CD8-positive, alpha-beta memory T cell (primary cell): ENCODE results near the gene PPFIA1. TPM values are rescaled to one million over a fixed set of nuclear protein-coding genes. Genes with fewer than 3 reads are reported as not detected.

ENCODE experiments used
- CTCF ChIA-PET: fragments of 350-600 bp; sonication (Branson Sonifier 250); formaldehyde crosslinking; loops from one replicate; lab custom pipeline; 2021; ENCODE audit warnings: antibody characterized with exemption; lab: Charles Lee
- POLR2A ChIA-PET: fragments of 350-600 bp; sonication (Branson Sonifier 250); formaldehyde crosslinking; loops from one replicate; lab custom pipeline; 2021; ENCODE audit warnings: antibody characterized with exemption; lab: Charles Lee
- DNase-seq, 5 donors: peaks; one replicate each; pipeline versions ENCODE4 v3.0.0 to v3.0.0-alpha.2; 2020 to 2022; ENCODE audit warnings: mixed read lengths in 1 of 5
- H3K27ac ChIP-seq: one replicate; pipeline ENCODE4 v1.7.0; 2013; ENCODE audit warnings: low read depth, mild to moderate bottlenecking, low read length, moderate library complexity
- H3K27me3 ChIP-seq: 2 replicates; pipeline ENCODE4 v1.7.0; 2013; ENCODE audit warnings: low read length, mild to moderate bottlenecking; ENCODE audit not compliant: insufficient read depth, poor library complexity, severe bottlenecking
- H3K36me3 ChIP-seq: 2 replicates; pipeline ENCODE4 v1.7.0; 2013; ENCODE audit warnings: mild to moderate bottlenecking, low read length, moderate library complexity; ENCODE audit not compliant: insufficient read depth
- H3K4me1 ChIP-seq: 2 replicates; pipeline ENCODE4 v1.7.0; 2013; ENCODE audit warnings: mild to moderate bottlenecking, low read length, moderate library complexity; ENCODE audit not compliant: insufficient read depth
- H3K4me3 ChIP-seq: 2 replicates; pipeline ENCODE4 v1.7.0; 2013; ENCODE audit warnings: mild to moderate bottlenecking, low read length
- H3K9me3 ChIP-seq: 2 replicates; pipeline ENCODE4 v1.7.0; 2013; ENCODE audit warnings: mild to moderate bottlenecking, low read length
- H3K27ac Mint-ChIP-seq, 8 donors: one replicate each; pipeline ENCODE4 v1.8.0; 2020 to 2021; ENCODE audit warnings: mixed read lengths in 8 of 8, mild to moderate bottlenecking in 6 of 8, inconsistent platforms in 3 of 8, moderate library complexity in 3 of 8
- H3K27me3 Mint-ChIP-seq, 2 donors: one replicate each; pipeline ENCODE4 v1.8.0; 2020 to 2021; ENCODE audit warnings: mixed read lengths in 2 of 2, mild to moderate bottlenecking in 1 of 2, moderate library complexity in 1 of 2
- H3K36me3 Mint-ChIP-seq, 3 donors: one replicate each; pipeline ENCODE4 v1.8.0; 2020 to 2021; ENCODE audit warnings: mixed read lengths in 3 of 3, inconsistent platforms in 1 of 3, mild to moderate bottlenecking in 1 of 3
- H3K4me1 Mint-ChIP-seq, 3 donors: one replicate each; pipeline ENCODE4 v1.8.0; 2020 to 2021; ENCODE audit warnings: mixed read lengths in 3 of 3, inconsistent platforms in 1 of 3, mild to moderate bottlenecking in 1 of 3
- H3K4me3 Mint-ChIP-seq, 7 donors: one replicate each; pipeline ENCODE4 v1.8.0; 2020 to 2021; ENCODE audit warnings: mixed read lengths in 7 of 7, mild to moderate bottlenecking in 6 of 7, moderate library complexity in 4 of 7, inconsistent platforms in 2 of 7
- H3K9me3 Mint-ChIP-seq, 5 donors: one replicate each; pipeline ENCODE4 v1.8.0; 2020 to 2022; ENCODE audit warnings: mixed read lengths in 5 of 5, mild to moderate bottlenecking in 3 of 5, moderate library complexity in 2 of 5, inconsistent platforms in 1 of 5
- polyA plus RNA-seq: library from polyadenylated mRNA; unstranded; fragments of 300-500 nt; fragmentation: Illumina TruSeq; gene quantifications from one replicate; pipeline ENCODE4 v1.2.3, GENCODE V29; 2021
- total RNA-seq, 2 experiments: library from RNA; stranded (reverse); gene quantifications; one replicate each; pipeline ENCODE4 v1.2.3, GENCODE V29; 2021

PPFIA1 gene
- total and polyA plus RNA-seq, 3 experiments from 2014 or later, result 18.8 to 44.4 (median 39.9) TPM

GRCh38 chr11:70230840-70231710, 39.4 kb upstream of the PPFIA1 start:
- H3K4me3 Mint-ChIP-seq, result no peak overlapping the region
- no peak for DNase-seq
- no peaks in the 10 kb centered on the region for H3K36me3 ChIP-seq
- no peak overlapping the region for H3K27ac Mint-ChIP-seq
- no peak overlapping the region for H3K4me3 ChIP-seq
- H3K4me1 Mint-ChIP-seq, result no peaks in the 10 kb centered on the region
- no peaks in the 10 kb centered on the region for H3K27me3 ChIP-seq
- H3K27ac ChIP-seq, result no peak overlapping the region
- H3K4me1 ChIP-seq, result no peaks in the 10 kb centered on the region
- peaks cover 13 to 15% of the 10 kb centered on the region in 2 donors for H3K27me3 Mint-ChIP-seq
- POLR2A ChIA-PET, result no interaction called here
- no peaks in the 10 kb centered on the region for H3K9me3 Mint-ChIP-seq
- CTCF ChIA-PET, result no interaction called here
- H3K9me3 ChIP-seq, result no peaks in the 10 kb centered on the region
- no peaks in the 10 kb centered on the region for H3K36me3 Mint-ChIP-seq

GRCh38 chr11:70233034-70233433, 37.5 kb upstream of the PPFIA1 start:
- H3K27ac ChIP-seq, result no peak overlapping the region
- H3K27me3 ChIP-seq, result no peaks in the 10 kb centered on the region
- H3K9me3 ChIP-seq, result no peaks in the 10 kb centered on the region
- no peak overlapping the region for H3K27ac Mint-ChIP-seq
- H3K4me1 ChIP-seq, result no peaks in the 10 kb centered on the region
- DNase-seq, result no peak
- CTCF ChIA-PET, result no interaction called here
- peaks cover 13 to 16% of the 10 kb centered on the region in 2 donors for H3K27me3 Mint-ChIP-seq
- H3K9me3 Mint-ChIP-seq, result no peaks in the 10 kb centered on the region
- no peak overlapping the region for H3K4me3 Mint-ChIP-seq
- POLR2A ChIA-PET, result no interaction called here
- H3K36me3 Mint-ChIP-seq, result no peaks in the 10 kb centered on the region
- H3K36me3 ChIP-seq, result no peaks in the 10 kb centered on the region
- no peak overlapping the region for H3K4me3 ChIP-seq
- H3K4me1 Mint-ChIP-seq, result no peaks in the 10 kb centered on the region

- Mint-ChIP-seq H3K9me3 (no peaks in the 10 kb centered on the region), H3K36me3 (no peaks in the 10 kb centered on the region), H3K27ac (no peak overlapping the region), H3K4me1 (no peaks in the 10 kb centered on the region), H3K27me3 (peaks cover 13 to 16% of the 10 kb centered on the region in 2 donors), H3K4me3 (no peak overlapping the region)
- Histone ChIP-seq H3K9me3 (no peaks in the 10 kb centered on the region), H3K4me3 (no peak overlapping the region), H3K27me3 (no peaks in the 10 kb centered on the region), H3K27ac (no peak overlapping the region), H3K4me1 (no peaks in the 10 kb centered on the region), H3K36me3 (no peaks in the 10 kb centered on the region)
- DNase-seq, result no peak
- POLR2A ChIA-PET, result no interaction called here
- CTCF ChIA-PET, result no interaction called here
Measured at GRCh38 chr11:70233511-70233934, 37.0 kb upstream of the PPFIA1 start.

- Mint-ChIP-seq H3K36me3 (no peaks in the 10 kb centered on the region), H3K4me1 (no peaks in the 10 kb centered on the region), H3K27ac (no peak overlapping the region), H3K4me3 (no peak overlapping the region), H3K27me3 (peaks cover 13 to 16% of the 10 kb centered on the region in 2 donors), H3K9me3 (no peaks in the 10 kb centered on the region)
- CTCF ChIA-PET, result no interaction called here
- DNase-seq, result no peak
- no peaks in the 10 kb centered on the region for H3K36me3 ChIP-seq
- H3K9me3 ChIP-seq, result no peaks in the 10 kb centered on the region
- H3K27me3 ChIP-seq, result no peaks in the 10 kb centered on the region
- H3K4me3 ChIP-seq, result no peak overlapping the region
- no peaks in the 10 kb centered on the region for H3K4me1 ChIP-seq
- no peak overlapping the region for H3K27ac ChIP-seq
- POLR2A ChIA-PET, result no interaction called here
Measured at GRCh38 chr11:70233962-70234361, 36.5 kb upstream of the PPFIA1 start.

- H3K4me1 Mint-ChIP-seq, result no peaks in the 10 kb centered on the region
- Histone ChIP-seq H3K4me3 (no peak overlapping the region), H3K27me3 (no peaks in the 10 kb centered on the region), H3K4me1 (no peaks in the 10 kb centered on the region), H3K9me3 (no peaks in the 10 kb centered on the region), H3K27ac (no peak overlapping the region), H3K36me3 (no peaks in the 10 kb centered on the region)
- H3K27me3 Mint-ChIP-seq, result peaks cover 13 to 21% of the 10 kb centered on the region in 2 donors
- no peak overlapping the region for H3K4me3 Mint-ChIP-seq
- no peak overlapping the region for H3K27ac Mint-ChIP-seq
- H3K36me3 Mint-ChIP-seq, result no peaks in the 10 kb centered on the region
- H3K9me3 Mint-ChIP-seq, result no peaks in the 10 kb centered on the region
- DNase-seq, result no peak
- ChIA-PET POLR2A (no interaction called here), CTCF (no interaction called here)
Measured at GRCh38 chr11:70240337-70240736, 30.2 kb upstream of the PPFIA1 start.

- Histone ChIP-seq H3K36me3 (no peaks in the 10 kb centered on the region), H3K27me3 (no peaks in the 10 kb centered on the region), H3K4me1 (no peaks in the 10 kb centered on the region), H3K4me3 (no peak overlapping the region), H3K9me3 (no peaks in the 10 kb centered on the region), H3K27ac (no peak overlapping the region)
- ChIA-PET POLR2A (no interaction called here), CTCF (no interaction called here)
- Mint-ChIP-seq H3K4me3 (no peak overlapping the region), H3K27ac (no peak overlapping the region), H3K4me1 (no peaks in the 10 kb centered on the region), H3K27me3 (peaks cover 14 to 19% of the 10 kb centered on the region in 2 donors), H3K36me3 (no peaks in the 10 kb centered on the region), H3K9me3 (no peaks in the 10 kb centered on the region)
- DNase-seq, result no peak
Measured at GRCh38 chr11:70241709-70242108, 28.8 kb upstream of the PPFIA1 start.

GRCh38 chr11:70242885-70243284, 27.6 kb upstream of the PPFIA1 start:
- no peak for DNase-seq
- Mint-ChIP-seq H3K4me3 (no peak overlapping the region), H3K4me1 (no peaks in the 10 kb centered on the region), H3K27ac (peak overlapping the region in 1 of 8 donors; percentile 68), H3K9me3 (no peaks in the 10 kb centered on the region), H3K27me3 (peaks cover 12 to 19% of the 10 kb centered on the region in 2 donors), H3K36me3 (no peaks in the 10 kb centered on the region)
- Histone ChIP-seq H3K4me3 (no peak overlapping the region), H3K27ac (no peak overlapping the region), H3K9me3 (no peaks in the 10 kb centered on the region), H3K27me3 (no peaks in the 10 kb centered on the region), H3K4me1 (no peaks in the 10 kb centered on the region), H3K36me3 (no peaks in the 10 kb centered on the region)
- POLR2A ChIA-PET, result no interaction called here
- CTCF ChIA-PET, result no interaction called here

- H3K4me1 Mint-ChIP-seq, result no peaks in the 10 kb centered on the region
Measured at GRCh38 chr11:70243912-70244652, 26.4 kb upstream of the PPFIA1 start.

More at GRCh38 chr11:70243912-70244652, 26.4 kb upstream of the PPFIA1 start:
- CTCF ChIA-PET, result no interaction called here
- Histone ChIP-seq H3K4me3 (no peak overlapping the region), H3K36me3 (no peaks in the 10 kb centered on the region), H3K4me1 (no peaks in the 10 kb centered on the region), H3K9me3 (no peaks in the 10 kb centered on the region), H3K27ac (no peak overlapping the region), H3K27me3 (no peaks in the 10 kb centered on the region)
- H3K27me3 Mint-ChIP-seq, result peaks cover 10 to 19% of the 10 kb centered on the region in 2 donors
- POLR2A ChIA-PET, result no interaction called here
- no peak for DNase-seq
- no peaks in the 10 kb centered on the region for H3K9me3 Mint-ChIP-seq
- no peak overlapping the region for H3K27ac Mint-ChIP-seq
- H3K4me3 Mint-ChIP-seq, result no peak overlapping the region
- no peaks in the 10 kb centered on the region for H3K36me3 Mint-ChIP-seq
